HG03457 (cell line): Measurements from ENCODE around the gene EVI2A.

Source experiments
- ATAC-seq: cut with Tn5 transposase; IDR thresholded peaks from one replicate; pipeline ENCODE4 v1.9.1; 2021; ENCODE audit warnings: moderate number of reproducible peaks; ENCODE audit not compliant: unreplicated experiment

Gene EVI2A

GRCh38 chr17:31279401-31279800, 42.0 kb downstream of the EVI2A start:
- ATAC-seq: no peak

GRCh38 chr17:31275116-31275515, 46.3 kb downstream of the EVI2A start:
- no peak for ATAC-seq

GRCh38 chr17:31274252-31274651, 47.2 kb downstream of the EVI2A start:
- no peak for ATAC-seq

- no peak for ATAC-seq
Observed at GRCh38 chr17:31273516-31273915, 47.9 kb downstream of the EVI2A start.

GRCh38 chr17:31272803-31273202, 48.6 kb downstream of the EVI2A start:
- no peak for ATAC-seq

- ATAC-seq: no peak
Observed at GRCh38 chr17:31272236-31272635, 49.2 kb downstream of the EVI2A start.

GRCh38 chr17:31269578-31269983, 51.8 kb downstream of the EVI2A start:
- no peak for ATAC-seq

- ATAC-seq: no peak
Observed at GRCh38 chr17:31269036-31269577, 52.3 kb downstream of the EVI2A start.
